Tibial artery (tissue), 4 donors: Measurements from ENCODE around the gene LSAMP.

Experiments used
- DNase-seq, 2 donors: peaks; one replicate each; pipeline ENCODE4 v3.0.0-alpha.2; 2019
- H3K27ac ChIP-seq, 2 donors: fragments of 200-600 bp; sonication (generic) in 1 of 2; 1 replicate in 1 of 2; 2 replicates in 1 of 2; pipeline ENCODE4 v1.5.1; 2018 to 2019; ENCODE audit warnings: mild to moderate bottlenecking in 1 of 2
- H3K27me3 ChIP-seq, 2 donors: fragments of 200-600 bp; sonication (generic) in 1 of 2; one replicate each; pipeline versions ENCODE4 v1.5.1 to v1.6.0; 2016 to 2019
- H3K36me3 ChIP-seq, 3 donors: fragments of 200-600 bp; sonication (generic) in 2 of 3; one replicate each; pipeline ENCODE4 v1.5.1; 2016 to 2019; ENCODE audit warnings: mild to moderate bottlenecking in 2 of 3
- H3K4me1 ChIP-seq, 4 donors: fragments of 200-600 bp; sonication (generic) in 2 of 4; 1 replicate in 3 of 4; 2 replicates in 1 of 4; pipeline ENCODE4 v1.5.1; 2016 to 2019
- H3K4me3 ChIP-seq, 2 donors: fragments of 200-600 bp; sonication (generic) in 1 of 2; 1 replicate in 1 of 2; 2 replicates in 1 of 2; pipeline ENCODE4 v1.5.1; 2018 to 2019; ENCODE audit warnings: mild to moderate bottlenecking in 2 of 2
- H3K9me3 ChIP-seq, 3 donors: fragments of 200-600 bp; sonication (generic) in 1 of 3; one replicate each; pipeline ENCODE4 v1.5.1; 2016 to 2019
- intact Hi-C: fragments of 100-400 bp; cut with DNase I; formaldehyde crosslinking; loops from one replicate; pipeline ENCODE4 v1.15.0; 2023; ENCODE audit warnings: low total_unique reads
- TF ChIP-seq, protein P1 (sequence below), 2 experiments: fragments of 200-600 bp in 1 of 2; fragments of 450-650 bp in 1 of 2; IDR thresholded peaks; one replicate each; pipeline ENCODE4 v1.5.1; 2017 to 2019; ENCODE audit warnings: antibody characterized with exemption in 2 of 2, mild to moderate bottlenecking in 1 of 2, moderate library complexity in 1 of 2

Gene LSAMP

DNA sequence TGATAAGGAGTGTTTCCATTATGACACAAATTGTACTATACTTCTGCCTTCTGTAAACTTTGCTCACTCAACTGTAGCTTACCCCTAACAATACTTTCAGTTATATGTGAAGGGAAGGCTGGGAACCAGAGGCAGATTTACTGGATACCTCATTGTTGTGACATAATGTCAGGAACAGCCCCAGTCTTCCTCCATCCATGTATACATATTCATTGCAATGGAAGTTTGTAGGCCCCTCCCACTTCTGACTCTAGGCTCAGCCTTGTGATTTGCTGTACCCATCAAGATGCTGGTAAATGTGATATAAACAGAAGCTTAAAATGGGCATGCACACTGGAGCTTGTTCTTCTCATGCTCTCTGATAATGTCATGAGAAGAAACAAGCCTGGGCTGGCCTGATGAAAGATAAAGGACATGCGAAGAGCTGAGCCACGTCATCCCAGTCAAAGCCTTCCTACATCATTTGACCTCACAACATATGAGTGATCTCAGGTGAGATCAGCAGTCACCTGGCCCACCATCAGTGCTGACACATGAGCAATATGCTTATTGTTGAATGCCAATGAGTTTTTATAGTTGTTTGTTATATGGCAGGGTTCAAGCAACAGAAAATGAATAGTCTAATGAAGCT, 554.2 kb downstream of the LSAMP start:
- Histone ChIP-seq H3K27me3 (no peaks in the 10 kb centered on the region), H3K36me3 (no peaks in the 10 kb centered on the region), H3K9me3 (no peaks in the 10 kb centered on the region), H3K4me3 (no peak overlapping the region), H3K4me1 (no peaks in the 10 kb centered on the region), H3K27ac (no peak overlapping the region)
- DNase-seq, result no peak
- intact Hi-C loops, result no loop called here
- TF ChIP-seq, protein P1, sequence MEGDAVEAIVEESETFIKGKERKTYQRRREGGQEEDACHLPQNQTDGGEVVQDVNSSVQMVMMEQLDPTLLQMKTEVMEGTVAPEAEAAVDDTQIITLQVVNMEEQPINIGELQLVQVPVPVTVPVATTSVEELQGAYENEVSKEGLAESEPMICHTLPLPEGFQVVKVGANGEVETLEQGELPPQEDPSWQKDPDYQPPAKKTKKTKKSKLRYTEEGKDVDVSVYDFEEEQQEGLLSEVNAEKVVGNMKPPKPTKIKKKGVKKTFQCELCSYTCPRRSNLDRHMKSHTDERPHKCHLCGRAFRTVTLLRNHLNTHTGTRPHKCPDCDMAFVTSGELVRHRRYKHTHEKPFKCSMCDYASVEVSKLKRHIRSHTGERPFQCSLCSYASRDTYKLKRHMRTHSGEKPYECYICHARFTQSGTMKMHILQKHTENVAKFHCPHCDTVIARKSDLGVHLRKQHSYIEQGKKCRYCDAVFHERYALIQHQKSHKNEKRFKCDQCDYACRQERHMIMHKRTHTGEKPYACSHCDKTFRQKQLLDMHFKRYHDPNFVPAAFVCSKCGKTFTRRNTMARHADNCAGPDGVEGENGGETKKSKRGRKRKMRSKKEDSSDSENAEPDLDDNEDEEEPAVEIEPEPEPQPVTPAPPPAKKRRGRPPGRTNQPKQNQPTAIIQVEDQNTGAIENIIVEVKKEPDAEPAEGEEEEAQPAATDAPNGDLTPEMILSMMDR (IDR thresholded peaks at IDR 0.05), result no peak

DNA sequence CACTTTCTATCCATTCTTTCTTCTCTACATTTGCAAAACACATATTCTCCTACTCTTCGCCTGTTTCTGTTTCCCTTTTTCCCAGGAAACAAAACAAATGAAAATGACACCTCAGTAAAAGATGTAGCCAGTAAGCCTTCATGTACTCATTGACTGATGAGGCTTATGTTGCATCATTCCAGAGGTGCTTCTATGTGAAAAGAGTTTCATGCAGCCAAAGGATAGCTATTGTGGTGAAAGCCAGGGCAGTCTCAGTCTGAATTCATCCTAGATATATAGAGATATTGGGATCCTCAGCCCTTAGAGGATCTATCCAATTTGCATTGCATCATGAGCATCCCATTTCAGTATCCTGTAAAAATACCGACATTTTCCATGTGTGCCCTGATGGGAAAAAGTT, 554.7 kb downstream of the LSAMP start:
- no peak for DNase-seq
- Histone ChIP-seq H3K4me1 (no peaks in the 10 kb centered on the region), H3K4me3 (no peak overlapping the region), H3K27ac (no peak overlapping the region), H3K9me3 (no peaks in the 10 kb centered on the region), H3K36me3 (no peaks in the 10 kb centered on the region), H3K27me3 (no peaks in the 10 kb centered on the region)
- TF ChIP-seq, protein P1 (IDR thresholded peaks at IDR 0.05), result no peak
- intact Hi-C loops, result no loop called here

DNA sequence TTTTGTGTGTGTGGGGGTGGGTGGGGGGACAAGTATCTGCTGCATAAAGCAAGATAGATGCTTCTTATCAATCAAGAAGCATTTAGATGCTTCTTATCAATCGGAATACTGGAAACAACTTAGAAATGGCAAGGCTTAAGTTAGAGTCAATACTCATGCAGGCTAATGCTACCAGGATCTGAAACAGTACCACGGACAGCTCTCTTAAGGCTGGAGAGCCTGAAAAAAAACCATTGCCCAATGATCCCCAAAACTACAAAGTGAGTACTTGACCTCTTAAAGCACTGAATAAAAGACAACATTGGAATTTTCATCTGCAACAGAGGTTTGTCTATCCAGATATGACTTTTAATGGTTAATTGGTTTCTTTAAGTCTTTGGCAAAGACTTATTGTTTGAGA, 559.7 kb downstream of the LSAMP start:
- Histone ChIP-seq H3K27ac (no peak overlapping the region), H3K9me3 (no peaks in the 10 kb centered on the region), H3K27me3 (no peaks in the 10 kb centered on the region), H3K4me1 (no peaks in the 10 kb centered on the region), H3K4me3 (no peak overlapping the region), H3K36me3 (no peaks in the 10 kb centered on the region)
- TF ChIP-seq, protein P1 (IDR thresholded peaks at IDR 0.05), result no peak
- no peak for DNase-seq
- intact Hi-C loops, result no loop called here

DNA sequence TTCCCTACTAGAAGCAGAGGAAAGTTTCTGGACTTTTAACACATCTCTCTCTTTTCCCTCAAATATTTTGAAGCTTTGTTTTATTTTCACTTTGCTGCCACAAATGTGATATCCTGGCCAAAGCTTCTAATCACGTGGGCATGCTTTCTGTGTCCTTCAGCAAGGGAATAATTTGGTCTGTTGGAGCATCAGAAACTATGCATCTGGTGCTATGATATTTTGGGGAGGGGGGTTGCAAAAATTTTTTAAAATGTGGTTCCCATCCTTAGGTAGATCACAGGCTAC, 567.7 kb downstream of the LSAMP start:
- peaks cover 0 to 8% (median 0%) of the 10 kb centered on the region in 4 donors for H3K4me1 ChIP-seq
- TF ChIP-seq, protein P1 (IDR thresholded peaks at IDR 0.05), result no peak
- H3K27me3 ChIP-seq, result no peaks in the 10 kb centered on the region
- no peaks in the 10 kb centered on the region for H3K36me3 ChIP-seq
- H3K4me3 ChIP-seq, result peak overlapping the region; percentile 12 to 15
- DNase-seq, result no peak
- no peak overlapping the region for H3K27ac ChIP-seq
- H3K9me3 ChIP-seq, result no peaks in the 10 kb centered on the region
- intact Hi-C loops, result no loop called here

DNA sequence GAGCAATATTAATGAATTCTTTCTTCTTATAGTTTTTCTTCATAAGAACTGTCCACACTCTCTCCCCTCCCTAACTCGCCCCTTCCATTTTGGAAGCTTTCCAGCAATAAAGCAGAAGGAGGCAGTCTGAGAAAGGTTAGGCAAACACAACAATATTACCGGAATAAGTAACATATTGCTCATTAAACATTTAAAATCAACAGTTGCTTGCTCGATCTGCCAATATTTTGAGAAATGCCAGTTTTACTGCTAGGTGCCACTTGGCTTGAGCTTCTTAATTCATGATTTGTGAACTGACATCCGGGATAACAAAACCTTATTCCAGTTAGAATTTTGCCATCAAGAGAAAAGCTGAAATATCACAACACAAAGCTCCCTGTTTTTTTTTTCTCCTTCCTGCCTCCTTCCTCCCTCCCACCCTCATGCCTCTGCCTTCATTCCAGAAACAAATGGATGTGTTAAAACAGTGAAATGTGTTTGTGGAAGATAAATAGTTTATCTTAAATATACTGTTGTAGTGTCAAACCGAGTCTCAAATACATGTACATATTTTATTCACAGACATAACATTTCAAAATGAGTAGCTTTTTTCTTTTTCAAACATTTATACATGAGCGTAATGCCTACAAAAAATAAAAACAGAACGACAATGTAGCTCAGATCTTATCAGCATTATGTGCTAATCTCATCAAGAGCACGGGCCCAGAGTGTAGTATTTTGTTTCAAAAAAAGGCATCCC, 568.2 kb downstream of the LSAMP start:
- intact Hi-C loops, result no loop called here
- Histone ChIP-seq H3K27me3 (no peaks in the 10 kb centered on the region), H3K27ac (no peak overlapping the region), H3K9me3 (no peaks in the 10 kb centered on the region), H3K4me1 (peaks cover 0 to 8% (median 0%) of the 10 kb centered on the region in 4 donors), H3K36me3 (no peaks in the 10 kb centered on the region), H3K4me3 (peak overlapping the region; percentile 12 to 15)
- DNase-seq, result no peak
- TF ChIP-seq, protein P1 (IDR thresholded peaks at IDR 0.05), result no peak
